ENCODE results near the gene DARS1.

- TF ChIP-seq CTCF (IDR thresholded peaks at IDR 0.05; ENCODE audit: poor library complexity) (no peak), EZH2 (IDR thresholded peaks at IDR 0.05; ENCODE audit: borderline replicate concordance) (no peak)
Observed at GRCh38 chr2:135986507-135986906, 1.1 kb upstream of the DARS1 start.
